Measurements from ENCODE around the gene HOXC6.

DNA sequence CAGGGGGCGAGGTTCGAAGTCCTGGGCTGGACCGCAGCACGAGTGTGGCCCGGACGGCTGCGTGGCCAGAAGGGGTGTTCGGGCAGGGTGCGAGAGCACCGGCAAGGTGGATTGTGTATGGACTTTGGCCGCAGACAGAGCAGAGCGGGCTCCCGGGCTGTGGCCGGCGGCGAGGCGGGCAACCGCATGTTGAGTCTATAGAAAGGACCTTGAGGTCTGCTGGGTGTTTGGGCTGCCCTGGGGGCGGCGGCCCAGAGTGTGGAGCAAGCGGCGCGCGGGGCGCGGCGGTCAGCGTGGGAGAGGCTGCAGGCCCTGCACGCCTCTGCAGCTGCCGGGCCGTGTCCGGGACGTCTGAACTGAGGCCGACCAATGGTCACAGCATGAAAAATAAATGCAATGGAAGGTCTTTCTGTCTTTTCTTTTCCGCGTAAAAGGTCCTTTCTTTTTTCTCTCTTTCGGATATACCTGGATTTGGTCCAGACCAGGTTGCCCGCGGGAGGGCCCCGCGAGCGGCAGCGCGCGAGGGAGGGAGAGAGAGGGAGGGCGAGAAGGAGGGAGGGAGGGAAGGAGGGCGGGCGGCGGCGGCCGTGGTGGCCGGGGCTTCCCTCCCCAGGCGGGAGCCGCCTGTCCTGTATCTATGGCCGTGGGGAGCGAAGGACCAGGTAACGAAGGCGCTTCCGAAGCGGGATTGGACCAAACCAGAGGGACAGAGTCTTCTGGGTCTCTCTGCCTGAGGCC, 33.8 kb upstream of the HOXC6 start:
- no peak for TF ChIP-seq RORB (CRISPR knock-in tag; IDR thresholded peaks at IDR 0.05)
- TF ChIP-seq, protein P1, sequence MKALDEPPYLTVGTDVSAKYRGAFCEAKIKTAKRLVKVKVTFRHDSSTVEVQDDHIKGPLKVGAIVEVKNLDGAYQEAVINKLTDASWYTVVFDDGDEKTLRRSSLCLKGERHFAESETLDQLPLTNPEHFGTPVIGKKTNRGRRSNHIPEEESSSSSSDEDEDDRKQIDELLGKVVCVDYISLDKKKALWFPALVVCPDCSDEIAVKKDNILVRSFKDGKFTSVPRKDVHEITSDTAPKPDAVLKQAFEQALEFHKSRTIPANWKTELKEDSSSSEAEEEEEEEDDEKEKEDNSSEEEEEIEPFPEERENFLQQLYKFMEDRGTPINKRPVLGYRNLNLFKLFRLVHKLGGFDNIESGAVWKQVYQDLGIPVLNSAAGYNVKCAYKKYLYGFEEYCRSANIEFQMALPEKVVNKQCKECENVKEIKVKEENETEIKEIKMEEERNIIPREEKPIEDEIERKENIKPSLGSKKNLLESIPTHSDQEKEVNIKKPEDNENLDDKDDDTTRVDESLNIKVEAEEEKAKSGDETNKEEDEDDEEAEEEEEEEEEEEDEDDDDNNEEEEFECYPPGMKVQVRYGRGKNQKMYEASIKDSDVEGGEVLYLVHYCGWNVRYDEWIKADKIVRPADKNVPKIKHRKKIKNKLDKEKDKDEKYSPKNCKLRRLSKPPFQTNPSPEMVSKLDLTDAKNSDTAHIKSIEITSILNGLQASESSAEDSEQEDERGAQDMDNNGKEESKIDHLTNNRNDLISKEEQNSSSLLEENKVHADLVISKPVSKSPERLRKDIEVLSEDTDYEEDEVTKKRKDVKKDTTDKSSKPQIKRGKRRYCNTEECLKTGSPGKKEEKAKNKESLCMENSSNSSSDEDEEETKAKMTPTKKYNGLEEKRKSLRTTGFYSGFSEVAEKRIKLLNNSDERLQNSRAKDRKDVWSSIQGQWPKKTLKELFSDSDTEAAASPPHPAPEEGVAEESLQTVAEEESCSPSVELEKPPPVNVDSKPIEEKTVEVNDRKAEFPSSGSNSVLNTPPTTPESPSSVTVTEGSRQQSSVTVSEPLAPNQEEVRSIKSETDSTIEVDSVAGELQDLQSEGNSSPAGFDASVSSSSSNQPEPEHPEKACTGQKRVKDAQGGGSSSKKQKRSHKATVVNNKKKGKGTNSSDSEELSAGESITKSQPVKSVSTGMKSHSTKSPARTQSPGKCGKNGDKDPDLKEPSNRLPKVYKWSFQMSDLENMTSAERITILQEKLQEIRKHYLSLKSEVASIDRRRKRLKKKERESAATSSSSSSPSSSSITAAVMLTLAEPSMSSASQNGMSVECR (CRISPR knock-in tag; IDR thresholded peaks at IDR 0.05; ENCODE audit: borderline replicate concordance) = no peak

All from WTC11 (cell line).